Measurements from ENCODE around the gene SLC6A6. TPM values are rescaled to one million over a fixed set of nuclear protein-coding genes. Genes with fewer than 3 reads are reported as not detected.
"Not testable (repeated sequence)": the region's sequence is repeated elsewhere in the genome, so short reads cannot be mapped to it uniquely, and the experiment has no call there.

The SLC6A6 gene
- polyA plus RNA-seq, 4 donors, result 6.9 to 24.1 (median 9.7) TPM

DNA sequence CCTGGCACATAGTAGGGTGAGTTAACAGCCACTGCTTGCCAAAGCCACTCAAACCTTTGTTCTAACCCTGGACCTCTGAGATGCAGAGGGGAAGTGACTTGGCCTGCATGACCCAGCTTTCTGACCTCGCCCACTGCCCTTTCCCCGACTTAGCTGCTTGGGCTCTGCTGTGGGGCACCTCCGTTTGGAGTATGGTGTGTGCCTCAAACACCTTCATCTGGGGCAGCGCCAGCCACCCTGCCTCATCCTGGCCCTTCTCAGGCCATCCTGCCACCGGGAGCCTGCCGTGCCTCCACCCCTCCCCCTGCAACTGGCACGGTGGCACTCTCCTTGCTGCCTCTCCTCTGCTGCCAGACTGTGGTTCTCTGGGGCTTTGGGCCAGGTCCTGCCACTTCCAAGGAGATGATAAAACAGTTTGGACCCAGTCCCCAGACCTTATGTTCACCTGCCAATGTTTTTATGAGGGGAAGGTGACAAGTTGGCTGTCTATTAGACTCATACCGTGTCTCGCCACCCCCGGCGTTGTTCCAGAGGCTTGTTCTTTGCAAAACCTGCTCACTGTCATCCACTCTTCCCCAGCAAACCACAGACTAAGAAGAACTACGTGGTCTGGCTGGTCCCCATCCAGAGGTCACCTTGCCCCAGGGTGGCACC, 32.2 kb downstream of the SLC6A6 start:
- Histone ChIP-seq H3K36me3 (ENCODE audit: control insufficient read depth in 3 of 3, insufficient read depth in 2 of 3, low read depth in 1 of 3, low read length in 3 of 3) (peaks cover 0 to 36% (median 0%) of the 10 kb centered on the region in 3 donors), H3K27me3 (ENCODE audit: control insufficient read depth in 3 of 3, insufficient read depth in 3 of 3, low read length in 3 of 3) (no peaks in the 10 kb centered on the region), H3K4me1 (ENCODE audit: control insufficient read depth in 3 of 3, insufficient read depth in 2 of 3, low read depth in 1 of 3, low read length in 2 of 3) (peaks cover 30 to 83% (median 35%) of the 10 kb centered on the region in 3 donors), H3K4me3 (ENCODE audit: low read depth in 1 of 3, low read length in 3 of 3) (no peak overlapping the region), H3K9me3 (ENCODE audit: control insufficient read depth in 2 of 2, insufficient read depth in 1 of 2, low read depth in 1 of 2, low read length in 1 of 2) (no peaks in the 10 kb centered on the region), H3K27ac (ENCODE audit: low read depth in 1 of 3, low read length in 2 of 3) (peak overlapping the region in 2 of 3 donors; percentile 64 to 77)
- peak in 1 of 2 donors; percentile 52 for DNase-seq
- 20 to 48% (median 35%) methylated on average over 11 to 12 of the region's 12 CpGs for WGBS, 3 donors
- FAIRE-seq, result no peak

DNA sequence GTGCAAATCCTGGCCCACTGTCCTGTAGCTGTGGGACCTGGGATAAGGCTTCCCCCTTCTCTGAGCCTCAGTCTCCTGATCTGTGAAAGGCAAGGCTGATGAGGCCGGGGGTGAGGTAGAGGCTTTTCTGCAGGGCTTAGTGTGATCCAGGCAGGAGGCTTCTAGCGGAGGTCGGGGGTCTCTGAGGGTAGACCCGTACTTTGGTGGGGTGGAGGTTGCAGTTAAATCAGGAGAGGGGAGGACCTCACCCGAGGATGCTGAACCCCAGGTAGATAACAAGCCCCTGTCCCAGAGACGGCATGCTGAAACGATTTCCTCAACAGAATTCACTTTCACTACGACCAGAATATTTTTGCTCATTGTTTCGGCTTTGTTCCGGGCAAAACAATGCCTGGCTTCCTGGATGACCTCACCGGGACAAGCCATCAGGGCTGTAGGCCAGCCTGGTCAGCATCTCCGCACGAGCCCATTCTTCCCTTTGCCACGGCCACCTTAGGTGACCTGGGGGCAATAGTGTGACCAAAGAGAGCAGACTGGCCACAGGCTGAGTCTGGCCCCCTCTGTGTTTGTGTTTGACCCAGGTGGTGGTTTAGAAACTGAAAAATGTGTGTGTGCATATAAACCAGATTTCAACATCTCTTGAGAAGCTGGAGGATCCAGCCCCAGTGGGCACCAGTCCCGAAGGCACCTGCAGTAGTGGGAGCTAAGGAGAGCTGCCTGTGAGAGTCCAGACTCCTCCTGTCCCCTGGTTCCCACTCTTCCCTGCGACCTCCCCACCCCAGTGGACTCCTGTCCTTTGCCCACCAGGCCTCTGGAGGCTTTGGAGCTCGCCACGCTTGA, 33.0 kb downstream of the SLC6A6 start:
- Histone ChIP-seq H3K27ac (ENCODE audit: low read depth in 1 of 3, low read length in 2 of 3) (peak overlapping the region; percentile 28 to 77 (median 64)), H3K36me3 (ENCODE audit: control insufficient read depth in 3 of 3, insufficient read depth in 2 of 3, low read depth in 1 of 3, low read length in 3 of 3) (peaks cover 0 to 34% (median 0%) of the 10 kb centered on the region in 3 donors), H3K27me3 (ENCODE audit: control insufficient read depth in 3 of 3, insufficient read depth in 3 of 3, low read length in 3 of 3) (no peaks in the 10 kb centered on the region), H3K4me3 (ENCODE audit: low read depth in 1 of 3, low read length in 3 of 3) (no peak overlapping the region), H3K9me3 (ENCODE audit: control insufficient read depth in 2 of 2, insufficient read depth in 1 of 2, low read depth in 1 of 2, low read length in 1 of 2) (no peaks in the 10 kb centered on the region), H3K4me1 (ENCODE audit: control insufficient read depth in 3 of 3, insufficient read depth in 2 of 3, low read depth in 1 of 3, low read length in 2 of 3) (peaks cover 27 to 84% (median 35%) of the 10 kb centered on the region in 3 donors)
- no peak for FAIRE-seq
- DNase-seq, result no peak
- WGBS, 3 donors, result 49 to 75% (median 53%) methylated on average over 18 of the region's 18 CpGs

DNA sequence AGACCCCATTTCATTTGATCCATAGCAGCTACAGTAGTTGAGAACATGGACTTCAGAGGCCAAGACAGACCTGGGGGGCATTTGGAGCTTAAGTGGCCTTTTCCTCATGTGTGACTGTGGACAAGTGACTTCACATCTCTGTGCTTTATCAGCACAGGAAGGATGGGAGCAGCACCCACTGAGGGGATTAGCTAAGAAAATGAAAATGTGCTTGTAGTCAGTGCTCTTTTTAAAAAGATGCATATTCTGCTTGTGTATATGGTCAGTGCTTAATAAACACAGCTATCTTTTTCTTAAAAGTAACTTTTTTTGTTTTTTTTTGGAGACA, 34.5 kb downstream of the SLC6A6 start:
- Histone ChIP-seq H3K27ac (ENCODE audit: low read depth in 1 of 3, low read length in 2 of 3) (peak overlapping the region in 1 of 3 donors; percentile 64), H3K4me1 (ENCODE audit: control insufficient read depth in 3 of 3, insufficient read depth in 2 of 3, low read depth in 1 of 3, low read length in 2 of 3) (peaks cover 21 to 69% (median 32%) of the 10 kb centered on the region in 3 donors), H3K27me3 (ENCODE audit: control insufficient read depth in 3 of 3, insufficient read depth in 3 of 3, low read length in 3 of 3) (no peaks in the 10 kb centered on the region), H3K36me3 (ENCODE audit: control insufficient read depth in 3 of 3, insufficient read depth in 2 of 3, low read depth in 1 of 3, low read length in 3 of 3) (peaks cover 0 to 27% (median 0%) of the 10 kb centered on the region in 3 donors), H3K9me3 (ENCODE audit: control insufficient read depth in 2 of 2, insufficient read depth in 1 of 2, low read depth in 1 of 2, low read length in 1 of 2) (no peaks in the 10 kb centered on the region), H3K4me3 (ENCODE audit: low read depth in 1 of 3, low read length in 3 of 3) (no peak overlapping the region)
- DNase-seq (no peak), FAIRE-seq (no peak)

- not testable (repeated sequence) for H3K27ac ChIP-seq (ENCODE audit: low read depth in 1 of 3, low read length in 2 of 3); H3K9me3 ChIP-seq (ENCODE audit: control insufficient read depth in 2 of 2, insufficient read depth in 1 of 2, low read depth in 1 of 2, low read length in 1 of 2); H3K4me3 ChIP-seq (ENCODE audit: low read depth in 1 of 3, low read length in 3 of 3); H3K27me3 ChIP-seq (ENCODE audit: control insufficient read depth in 3 of 3, insufficient read depth in 3 of 3, low read length in 3 of 3); DNase-seq; FAIRE-seq
- Histone ChIP-seq H3K4me1 (ENCODE audit: control insufficient read depth in 3 of 3, insufficient read depth in 2 of 3, low read depth in 1 of 3, low read length in 2 of 3) (peaks cover 19 to 62% (median 28%) of the 10 kb centered on the region in 3 donors), H3K36me3 (ENCODE audit: control insufficient read depth in 3 of 3, insufficient read depth in 2 of 3, low read depth in 1 of 3, low read length in 3 of 3) (peaks cover 0 to 30% (median 0%) of the 10 kb centered on the region in 3 donors)
- 79 to 94% (median 86%) methylated on average over 8 of the region's 8 CpGs for WGBS, 3 donors
Measured at GRCh38 chr3:14437705-14438104, 35.3 kb downstream of the SLC6A6 start.

DNA sequence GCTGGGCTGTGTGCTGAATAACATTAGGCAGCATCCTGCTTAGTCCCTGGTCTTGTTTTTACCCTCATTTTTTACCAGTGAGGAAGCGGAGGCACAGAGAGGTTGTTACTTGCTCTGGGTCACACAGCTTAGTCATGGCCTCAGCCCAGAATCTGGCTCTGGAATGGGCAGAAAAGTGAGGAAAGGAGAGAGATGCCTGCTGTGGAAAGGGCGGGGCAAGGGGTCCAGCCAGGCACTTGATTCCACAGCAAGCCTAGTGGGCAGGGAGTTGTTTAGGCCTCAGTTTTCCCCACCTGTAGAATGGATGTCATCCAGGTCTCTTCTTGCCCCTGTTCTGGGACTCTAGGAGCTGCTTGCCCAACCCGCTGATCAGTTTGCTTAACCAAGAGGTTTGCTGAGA, 35.9 kb downstream of the SLC6A6 start:
- DNase-seq, result no peak
- Histone ChIP-seq H3K27ac (ENCODE audit: low read depth in 1 of 3, low read length in 2 of 3) (no peak overlapping the region), H3K4me1 (ENCODE audit: control insufficient read depth in 3 of 3, insufficient read depth in 2 of 3, low read depth in 1 of 3, low read length in 2 of 3) (peaks cover 14 to 56% (median 22%) of the 10 kb centered on the region in 3 donors), H3K36me3 (ENCODE audit: control insufficient read depth in 3 of 3, insufficient read depth in 2 of 3, low read depth in 1 of 3, low read length in 3 of 3) (peaks cover 0 to 27% (median 0%) of the 10 kb centered on the region in 3 donors), H3K9me3 (ENCODE audit: control insufficient read depth in 2 of 2, insufficient read depth in 1 of 2, low read depth in 1 of 2, low read length in 1 of 2) (no peaks in the 10 kb centered on the region), H3K27me3 (ENCODE audit: control insufficient read depth in 3 of 3, insufficient read depth in 3 of 3, low read length in 3 of 3) (no peaks in the 10 kb centered on the region), H3K4me3 (ENCODE audit: low read depth in 1 of 3, low read length in 3 of 3) (no peak overlapping the region)
- 91 to 95% (median 94%) methylated on average over 3 of the region's 3 CpGs for WGBS, 3 donors
- FAIRE-seq, result no peak

DNA sequence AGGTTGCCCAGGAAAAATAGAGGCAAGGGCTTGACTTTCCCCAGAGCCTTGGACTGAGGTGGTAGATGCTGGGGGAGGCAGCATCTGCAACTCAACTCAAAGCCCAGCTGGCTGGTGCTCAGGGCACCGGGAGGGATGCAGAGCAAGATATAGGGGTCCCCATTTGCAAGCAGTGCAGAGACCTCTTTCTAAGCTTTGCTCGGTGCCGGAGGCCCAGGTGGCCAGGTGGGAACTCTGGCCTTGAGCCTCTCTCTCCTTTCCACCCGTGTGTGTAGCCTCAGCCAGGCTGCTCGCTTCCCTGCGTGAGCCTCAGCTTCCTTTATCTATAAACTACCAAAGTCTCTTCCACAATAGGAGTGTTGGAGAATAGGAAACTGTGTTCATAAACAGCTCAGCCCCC, 36.5 kb downstream of the SLC6A6 start:
- peaks cover 10 to 51% (median 21%) of the 10 kb centered on the region in 3 donors for H3K4me1 ChIP-seq (ENCODE audit: control insufficient read depth in 3 of 3, insufficient read depth in 2 of 3, low read depth in 1 of 3, low read length in 2 of 3)
- WGBS, 3 donors, result 21 to 47% (median 42%) methylated on average over 6 of the region's 6 CpGs

DNA sequence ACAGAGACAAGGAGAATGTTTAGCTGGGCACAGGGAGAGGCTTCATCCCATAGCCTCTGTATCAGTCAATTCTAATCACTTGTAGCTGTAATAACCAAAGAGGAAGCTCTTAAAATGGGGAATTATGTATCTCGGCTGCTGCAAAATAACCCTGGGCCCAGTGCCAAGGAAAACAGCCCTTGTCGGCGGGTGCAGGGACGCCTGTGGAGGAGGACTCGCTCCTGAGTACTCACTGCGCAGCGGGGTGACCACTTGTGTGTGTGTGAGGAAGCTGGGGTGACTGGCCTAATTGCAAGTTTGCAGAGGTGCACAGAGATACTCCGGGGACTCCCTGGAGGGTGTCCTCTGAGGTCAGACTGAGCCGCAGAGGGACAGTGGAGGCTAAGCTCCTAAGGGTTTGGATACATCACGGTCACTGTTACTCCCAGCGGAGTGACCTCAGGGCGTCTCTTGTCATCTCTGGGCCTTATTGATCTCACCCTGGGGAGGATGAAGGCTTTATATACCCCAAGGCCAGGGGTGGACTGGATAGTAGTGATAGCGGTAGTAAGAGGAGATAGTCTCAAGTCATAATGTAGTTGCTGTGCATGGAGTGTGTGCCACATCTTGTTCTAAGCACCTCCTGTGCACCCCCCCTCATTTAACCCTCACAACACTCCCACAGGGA, 37.2 kb downstream of the SLC6A6 start:
- H3K9me3 ChIP-seq (ENCODE audit: control insufficient read depth in 2 of 2, insufficient read depth in 1 of 2, low read depth in 1 of 2, low read length in 1 of 2), result no peaks in the 10 kb centered on the region
- peak; percentile 69 to 73 for DNase-seq
- 21 to 39% (median 34%) methylated on average over 13 of the region's 13 CpGs for WGBS, 3 donors
- H3K4me1 ChIP-seq (ENCODE audit: control insufficient read depth in 3 of 3, insufficient read depth in 2 of 3, low read depth in 1 of 3, low read length in 2 of 3), result peaks cover 4 to 44% (median 15%) of the 10 kb centered on the region in 3 donors
- H3K27ac ChIP-seq (ENCODE audit: low read depth in 1 of 3, low read length in 2 of 3), result peak overlapping the region in 2 of 3 donors; percentile 38 to 63
- FAIRE-seq, result no peak
- H3K36me3 ChIP-seq (ENCODE audit: control insufficient read depth in 3 of 3, insufficient read depth in 2 of 3, low read depth in 1 of 3, low read length in 3 of 3), result peaks cover 0 to 32% (median 0%) of the 10 kb centered on the region in 3 donors
- no peak overlapping the region for H3K4me3 ChIP-seq (ENCODE audit: low read depth in 1 of 3, low read length in 3 of 3)
- no peaks in the 10 kb centered on the region for H3K27me3 ChIP-seq (ENCODE audit: control insufficient read depth in 3 of 3, insufficient read depth in 3 of 3, low read length in 3 of 3)

More for the DNA sequence above, 36.5 kb downstream of the SLC6A6 start:
- H3K36me3 ChIP-seq (ENCODE audit: control insufficient read depth in 3 of 3, insufficient read depth in 2 of 3, low read depth in 1 of 3, low read length in 3 of 3), result peaks cover 0 to 30% (median 0%) of the 10 kb centered on the region in 3 donors
- no peaks in the 10 kb centered on the region for H3K9me3 ChIP-seq (ENCODE audit: control insufficient read depth in 2 of 2, insufficient read depth in 1 of 2, low read depth in 1 of 2, low read length in 1 of 2)
- no peak for FAIRE-seq
- H3K27ac ChIP-seq (ENCODE audit: low read depth in 1 of 3, low read length in 2 of 3), result peak overlapping the region in 1 of 3 donors; percentile 38
- H3K4me3 ChIP-seq (ENCODE audit: low read depth in 1 of 3, low read length in 3 of 3), result no peak overlapping the region
- H3K27me3 ChIP-seq (ENCODE audit: control insufficient read depth in 3 of 3, insufficient read depth in 3 of 3, low read length in 3 of 3), result no peaks in the 10 kb centered on the region
- DNase-seq, result no peak

- Histone ChIP-seq H3K4me1 (ENCODE audit: control insufficient read depth in 3 of 3, insufficient read depth in 2 of 3, low read depth in 1 of 3, low read length in 2 of 3) (peaks cover 4 to 40% (median 13%) of the 10 kb centered on the region in 3 donors), H3K36me3 (ENCODE audit: control insufficient read depth in 3 of 3, insufficient read depth in 2 of 3, low read depth in 1 of 3, low read length in 3 of 3) (peaks cover 0 to 31% (median 0%) of the 10 kb centered on the region in 3 donors), H3K9me3 (ENCODE audit: control insufficient read depth in 2 of 2, insufficient read depth in 1 of 2, low read depth in 1 of 2, low read length in 1 of 2) (no peaks in the 10 kb centered on the region), H3K4me3 (ENCODE audit: low read depth in 1 of 3, low read length in 3 of 3) (no peak overlapping the region), H3K27me3 (ENCODE audit: control insufficient read depth in 3 of 3, insufficient read depth in 3 of 3, low read length in 3 of 3) (no peaks in the 10 kb centered on the region), H3K27ac (ENCODE audit: low read depth in 1 of 3, low read length in 2 of 3) (no peak overlapping the region)
- FAIRE-seq, result no peak
- 61 to 77% (median 73%) methylated on average over 3 of the region's 3 CpGs for WGBS, 3 donors
- DNase-seq, result no peak
Measured at GRCh38 chr3:14440168-14440518, 37.7 kb downstream of the SLC6A6 start.
